Measurements from ENCODE around the gene PDZD2. TPM values are rescaled to one million over a fixed set of nuclear protein-coding genes. Genes with fewer than 3 reads are reported as not detected.

Gene PDZD2
- total RNA-seq, 3 donors from 2014 or later: 1.8 to 10.1 (median 2.1) TPM

DNA sequence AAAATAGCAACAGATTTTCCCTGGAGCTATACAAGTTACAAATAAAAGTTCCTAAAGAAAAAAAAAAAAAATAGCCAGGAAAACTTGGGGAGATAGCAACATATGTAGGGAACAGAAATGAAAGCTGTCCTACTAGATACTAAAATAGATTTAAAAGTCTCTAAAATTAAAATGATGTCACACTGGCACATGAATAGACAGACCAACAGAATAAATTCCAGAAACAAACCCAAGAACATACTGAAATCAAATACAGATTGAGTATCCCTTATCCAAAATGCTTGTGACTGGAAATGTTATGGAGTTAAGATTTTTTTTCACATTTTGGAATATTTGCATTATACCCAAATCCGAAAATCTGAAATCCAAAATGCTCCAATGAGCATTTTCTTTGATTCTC, 511.4 kb downstream of the PDZD2 start:
- intact Hi-C loops (cut with DNase I, micrococcal nuclease): no loop called here
- ATAC-seq (no peak), DNase-seq (no peak)
- TF ChIP-seq, protein P1, sequence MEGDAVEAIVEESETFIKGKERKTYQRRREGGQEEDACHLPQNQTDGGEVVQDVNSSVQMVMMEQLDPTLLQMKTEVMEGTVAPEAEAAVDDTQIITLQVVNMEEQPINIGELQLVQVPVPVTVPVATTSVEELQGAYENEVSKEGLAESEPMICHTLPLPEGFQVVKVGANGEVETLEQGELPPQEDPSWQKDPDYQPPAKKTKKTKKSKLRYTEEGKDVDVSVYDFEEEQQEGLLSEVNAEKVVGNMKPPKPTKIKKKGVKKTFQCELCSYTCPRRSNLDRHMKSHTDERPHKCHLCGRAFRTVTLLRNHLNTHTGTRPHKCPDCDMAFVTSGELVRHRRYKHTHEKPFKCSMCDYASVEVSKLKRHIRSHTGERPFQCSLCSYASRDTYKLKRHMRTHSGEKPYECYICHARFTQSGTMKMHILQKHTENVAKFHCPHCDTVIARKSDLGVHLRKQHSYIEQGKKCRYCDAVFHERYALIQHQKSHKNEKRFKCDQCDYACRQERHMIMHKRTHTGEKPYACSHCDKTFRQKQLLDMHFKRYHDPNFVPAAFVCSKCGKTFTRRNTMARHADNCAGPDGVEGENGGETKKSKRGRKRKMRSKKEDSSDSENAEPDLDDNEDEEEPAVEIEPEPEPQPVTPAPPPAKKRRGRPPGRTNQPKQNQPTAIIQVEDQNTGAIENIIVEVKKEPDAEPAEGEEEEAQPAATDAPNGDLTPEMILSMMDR (IDR thresholded peaks at IDR 0.05): no peak
- no peaks in the 10 kb centered on the region for H3K9me3 ChIP-seq
- H3K4me3 ChIP-seq: no peak overlapping the region
- no peaks in the 10 kb centered on the region for H3K36me3 ChIP-seq (ENCODE audit: low read depth)
- peaks cover 17% of the 10 kb centered on the region for H3K4me1 ChIP-seq (ENCODE audit: low read depth)

DNA sequence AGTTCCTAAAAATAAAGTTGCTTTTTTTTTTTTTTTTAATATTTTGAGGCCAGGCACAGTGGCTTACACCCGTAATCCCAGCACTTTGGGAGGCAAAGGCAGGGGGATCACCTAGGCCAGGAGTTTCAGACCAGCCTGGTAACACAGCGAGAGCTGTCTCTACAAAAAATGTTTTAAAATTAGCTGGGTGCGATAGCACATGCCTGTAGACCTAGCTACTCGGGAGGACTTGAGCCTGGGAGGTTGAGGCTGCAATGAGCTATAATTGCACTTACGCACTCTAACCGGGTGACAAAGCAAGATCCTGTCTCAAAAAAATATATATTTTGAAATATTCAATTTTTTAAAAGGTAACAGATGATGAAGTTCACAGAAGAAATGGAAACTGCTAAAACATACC, 512.3 kb downstream of the PDZD2 start:
- ATAC-seq: no peak
- H3K9me3 ChIP-seq: no peaks in the 10 kb centered on the region
- intact Hi-C loops (cut with DNase I, micrococcal nuclease): no loop called here
- no peak overlapping the region for H3K4me3 ChIP-seq
- TF ChIP-seq, protein P1 (IDR thresholded peaks at IDR 0.05): no peak
- no peaks in the 10 kb centered on the region for H3K36me3 ChIP-seq (ENCODE audit: low read depth)
- DNase-seq: no peak
- peaks cover 9% of the 10 kb centered on the region for H3K4me1 ChIP-seq (ENCODE audit: low read depth)

DNA sequence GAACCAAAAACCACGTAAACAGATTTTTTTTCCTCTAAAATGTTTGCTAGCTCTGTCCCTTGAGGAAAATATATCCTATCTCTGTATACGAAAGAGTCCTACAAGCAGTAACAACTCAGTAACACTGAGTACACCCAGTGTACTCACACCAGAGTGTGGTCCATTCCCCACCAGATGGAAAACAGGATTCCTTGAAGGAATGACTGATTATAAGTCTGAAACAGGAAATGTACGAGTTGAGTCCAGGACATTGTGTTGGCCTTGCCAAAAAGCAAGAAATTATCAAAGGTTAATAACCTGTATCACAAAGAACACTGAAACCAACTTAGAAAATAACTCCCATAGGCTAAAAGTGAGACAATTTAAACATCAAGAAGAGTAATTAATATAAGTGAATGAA, 514.8 kb downstream of the PDZD2 start:
- Histone ChIP-seq H3K9me3 (no peaks in the 10 kb centered on the region), H3K4me1 (ENCODE audit: low read depth) (peaks cover 3% of the 10 kb centered on the region), H3K36me3 (ENCODE audit: low read depth) (no peaks in the 10 kb centered on the region), H3K4me3 (no peak overlapping the region)
- ATAC-seq (no peak), DNase-seq (no peak)
- TF ChIP-seq, protein P1 (IDR thresholded peaks at IDR 0.05): no peak
- intact Hi-C loops (cut with DNase I, micrococcal nuclease): no loop called here

DNA sequence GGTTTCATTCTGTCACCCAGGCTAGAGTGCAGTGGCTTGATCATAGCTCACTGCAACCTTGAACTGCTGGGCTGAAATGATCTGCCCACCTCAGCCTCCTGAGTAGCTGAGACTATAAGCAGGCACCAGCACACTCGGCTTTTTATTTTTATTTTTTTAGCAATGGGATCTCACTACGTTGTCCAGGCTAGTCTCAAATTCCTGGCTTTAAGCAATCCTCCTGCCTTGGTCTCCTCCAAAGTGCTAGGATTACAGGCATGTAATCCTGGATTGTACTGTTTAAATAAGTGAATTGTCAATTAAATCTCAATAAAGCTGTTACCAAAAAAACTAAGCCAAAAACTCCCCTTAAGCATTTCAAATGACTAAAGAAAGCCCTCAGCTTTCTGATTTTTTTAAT, 516.3 kb downstream of the PDZD2 start:
- no peak overlapping the region for H3K4me3 ChIP-seq
- ATAC-seq (no peak), DNase-seq (no peak)
- no peaks in the 10 kb centered on the region for H3K36me3 ChIP-seq (ENCODE audit: low read depth)
- no peaks in the 10 kb centered on the region for H3K9me3 ChIP-seq
- intact Hi-C loops (cut with DNase I, micrococcal nuclease): no loop called here
- H3K4me1 ChIP-seq (ENCODE audit: low read depth): peaks cover 3% of the 10 kb centered on the region
- TF ChIP-seq, protein P1 (IDR thresholded peaks at IDR 0.05): no peak

DNA sequence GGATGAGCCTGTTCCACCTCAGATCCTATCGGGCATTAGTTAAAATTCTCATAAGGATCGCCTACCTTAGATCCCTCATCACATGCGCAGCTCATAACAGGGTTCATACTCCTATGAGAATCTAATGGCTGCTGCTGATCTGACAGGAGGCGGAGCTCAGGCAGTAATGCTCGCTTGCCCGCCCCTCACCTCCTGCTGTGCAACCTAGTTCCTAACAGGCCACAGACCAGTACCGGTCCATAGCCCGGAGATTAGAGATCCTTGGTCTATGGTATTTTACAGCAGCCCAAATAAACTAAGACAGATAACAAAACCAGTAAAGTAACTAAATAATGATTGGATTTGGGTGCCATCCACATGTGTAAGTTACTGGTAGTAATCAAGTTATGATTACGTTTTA, 517.7 kb downstream of the PDZD2 start:
- TF ChIP-seq, protein P1 (IDR thresholded peaks at IDR 0.05): no peak
- Histone ChIP-seq H3K4me3 (no peak overlapping the region), H3K4me1 (ENCODE audit: low read depth) (peaks cover 3% of the 10 kb centered on the region), H3K36me3 (ENCODE audit: low read depth) (no peaks in the 10 kb centered on the region), H3K9me3 (no peaks in the 10 kb centered on the region)
- intact Hi-C loops (cut with DNase I, micrococcal nuclease): no loop called here
- ATAC-seq (no peak), DNase-seq (no peak)

DNA sequence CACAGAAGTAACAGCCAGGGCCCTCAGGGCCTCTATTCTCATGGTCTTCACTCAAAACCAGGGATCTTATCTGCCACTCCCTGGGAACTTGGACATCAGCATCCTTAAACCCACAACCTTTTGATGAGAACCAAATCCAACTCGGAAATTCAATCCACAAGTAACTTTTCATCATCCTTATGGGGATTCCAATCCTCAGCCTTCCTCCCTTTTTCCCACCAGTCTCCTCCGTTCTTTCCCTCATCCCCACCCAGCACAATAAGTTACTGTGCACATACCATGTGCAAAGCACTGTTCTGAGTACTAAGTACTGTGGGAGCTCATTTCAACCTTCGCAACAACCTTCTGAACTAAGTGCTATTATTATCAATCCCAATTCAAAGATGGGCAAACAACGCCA, 518.1 kb downstream of the PDZD2 start:
- H3K36me3 ChIP-seq (ENCODE audit: low read depth): no peaks in the 10 kb centered on the region
- H3K4me3 ChIP-seq: no peak overlapping the region
- TF ChIP-seq, protein P1 (IDR thresholded peaks at IDR 0.05): no peak
- intact Hi-C loops (cut with DNase I, micrococcal nuclease): no loop called here
- H3K9me3 ChIP-seq: no peaks in the 10 kb centered on the region
- DNase-seq: no peak
- ATAC-seq: no peak
- peaks cover 3% of the 10 kb centered on the region for H3K4me1 ChIP-seq (ENCODE audit: low read depth)
